IPS DF 4.7 (cell line): ENCODE measurements around the gene CD58.

ENCODE experiments used
- DNase-seq: peaks from one replicate; pipeline ENCODE4 v3.0.0-alpha.2; 2013; ENCODE audit warnings: low spot score; ENCODE audit errors: extremely low read depth

Gene CD58

GRCh38 chr1:116511459-116512019 lies 59.3 kb downstream of the CD58 start:
- no peak for DNase-seq

GRCh38 chr1:116510361-116510760 lies 60.5 kb downstream of the CD58 start:
- no peak for DNase-seq

- DNase-seq = no peak
These were observed 61.5 kb downstream of the CD58 start for GRCh38 chr1:116508984-116509980.

GRCh38 chr1:116508085-116508983 lies 62.5 kb downstream of the CD58 start:
- no peak for DNase-seq

- no peak for DNase-seq
These were observed 63.2 kb downstream of the CD58 start for GRCh38 chr1:116507631-116508030.

- no peak for DNase-seq
These were observed 64.5 kb downstream of the CD58 start for GRCh38 chr1:116506132-116507004.

GRCh38 chr1:116504308-116505156 lies 66.3 kb downstream of the CD58 start:
- no peak for DNase-seq

- no peak for DNase-seq
These were observed 67.1 kb downstream of the CD58 start for GRCh38 chr1:116503546-116504307.

- DNase-seq = no peak
These were observed 68.0 kb downstream of the CD58 start for GRCh38 chr1:116502671-116503314.

- no peak for DNase-seq
These were observed 69.0 kb downstream of the CD58 start for GRCh38 chr1:116501870-116502244.

GRCh38 chr1:116501125-116501869 lies 69.5 kb downstream of the CD58 start:
- no peak for DNase-seq

GRCh38 chr1:116498789-116499628 lies 71.8 kb downstream of the CD58 start:
- DNase-seq = peak; percentile 66

GRCh38 chr1:116497656-116498055 lies 73.2 kb downstream of the CD58 start:
- DNase-seq = no peak

GRCh38 chr1:116496898-116497297 lies 73.9 kb downstream of the CD58 start:
- DNase-seq = no peak

GRCh38 chr1:116496380-116496779 lies 74.4 kb downstream of the CD58 start:
- no peak for DNase-seq

- no peak for DNase-seq
These were observed 75.3 kb downstream of the CD58 start for GRCh38 chr1:116495535-116495934.

GRCh38 chr1:116494745-116495144 lies 76.1 kb downstream of the CD58 start:
- DNase-seq = no peak
